ENCODE measurements around the gene CSNK1D.

GRCh38 chr17:82234211-82235055, 39.1 kb downstream of the CSNK1D start:
- TF ChIP-seq, protein P1, sequence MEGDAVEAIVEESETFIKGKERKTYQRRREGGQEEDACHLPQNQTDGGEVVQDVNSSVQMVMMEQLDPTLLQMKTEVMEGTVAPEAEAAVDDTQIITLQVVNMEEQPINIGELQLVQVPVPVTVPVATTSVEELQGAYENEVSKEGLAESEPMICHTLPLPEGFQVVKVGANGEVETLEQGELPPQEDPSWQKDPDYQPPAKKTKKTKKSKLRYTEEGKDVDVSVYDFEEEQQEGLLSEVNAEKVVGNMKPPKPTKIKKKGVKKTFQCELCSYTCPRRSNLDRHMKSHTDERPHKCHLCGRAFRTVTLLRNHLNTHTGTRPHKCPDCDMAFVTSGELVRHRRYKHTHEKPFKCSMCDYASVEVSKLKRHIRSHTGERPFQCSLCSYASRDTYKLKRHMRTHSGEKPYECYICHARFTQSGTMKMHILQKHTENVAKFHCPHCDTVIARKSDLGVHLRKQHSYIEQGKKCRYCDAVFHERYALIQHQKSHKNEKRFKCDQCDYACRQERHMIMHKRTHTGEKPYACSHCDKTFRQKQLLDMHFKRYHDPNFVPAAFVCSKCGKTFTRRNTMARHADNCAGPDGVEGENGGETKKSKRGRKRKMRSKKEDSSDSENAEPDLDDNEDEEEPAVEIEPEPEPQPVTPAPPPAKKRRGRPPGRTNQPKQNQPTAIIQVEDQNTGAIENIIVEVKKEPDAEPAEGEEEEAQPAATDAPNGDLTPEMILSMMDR (IDR thresholded peaks at IDR 0.05) = no peak
- no peak for TF ChIP-seq POLR2A (IDR thresholded peaks at IDR 0.05)
